ENCODE results near the gene GRIK3.
"Not testable (repeated sequence)": the region's sequence is repeated elsewhere in the genome, so short reads cannot be mapped to it uniquely, and the experiment has no call there.

GRIK3 gene

GRCh38 chr1:36900128-36900527 lies 134.2 kb downstream of the GRIK3 start:
- DNase-seq: no peak

GRCh38 chr1:36897813-36898212 lies 136.5 kb downstream of the GRIK3 start:
- DNase-seq: not testable (repeated sequence)

- DNase-seq: no peak
Measured at GRCh38 chr1:36894824-36895223, 139.5 kb downstream of the GRIK3 start.

- DNase-seq: no peak
Measured at GRCh38 chr1:36890776-36891175, 143.5 kb downstream of the GRIK3 start.

- no peak for DNase-seq
Measured at GRCh38 chr1:36889478-36890226, 144.7 kb downstream of the GRIK3 start.

GRCh38 chr1:36888811-36889477 lies 145.4 kb downstream of the GRIK3 start:
- DNase-seq: no peak

- DNase-seq: no peak
Measured at GRCh38 chr1:36885540-36886357, 148.6 kb downstream of the GRIK3 start.

GRCh38 chr1:36884801-36885200 lies 149.5 kb downstream of the GRIK3 start:
- no peak for DNase-seq

- no peak for DNase-seq
Measured at GRCh38 chr1:36884029-36884701, 150.2 kb downstream of the GRIK3 start.

GRCh38 chr1:36883315-36883949 lies 150.9 kb downstream of the GRIK3 start:
- no peak for DNase-seq

GRCh38 chr1:36882536-36883285 lies 151.6 kb downstream of the GRIK3 start:
- DNase-seq: no peak

GRCh38 chr1:36881541-36881940 lies 152.8 kb downstream of the GRIK3 start:
- no peak for DNase-seq

- DNase-seq: no peak
Measured at GRCh38 chr1:36881068-36881405, 153.3 kb downstream of the GRIK3 start.

GRCh38 chr1:36880155-36881067 lies 153.9 kb downstream of the GRIK3 start:
- DNase-seq: no peak

- DNase-seq: no peak
Measured at GRCh38 chr1:36879613-36880012, 154.7 kb downstream of the GRIK3 start.

- no peak for DNase-seq
Measured at GRCh38 chr1:36876990-36877389, 157.3 kb downstream of the GRIK3 start.

GRCh38 chr1:36874271-36875060 lies 159.8 kb downstream of the GRIK3 start:
- no peak for DNase-seq

- DNase-seq: no peak
Measured at GRCh38 chr1:36872858-36873257, 161.5 kb downstream of the GRIK3 start.

- no peak for DNase-seq
Measured at GRCh38 chr1:36872126-36872754, 162.1 kb downstream of the GRIK3 start.
